ENCODE results near the gene FAM181B.

DNA sequence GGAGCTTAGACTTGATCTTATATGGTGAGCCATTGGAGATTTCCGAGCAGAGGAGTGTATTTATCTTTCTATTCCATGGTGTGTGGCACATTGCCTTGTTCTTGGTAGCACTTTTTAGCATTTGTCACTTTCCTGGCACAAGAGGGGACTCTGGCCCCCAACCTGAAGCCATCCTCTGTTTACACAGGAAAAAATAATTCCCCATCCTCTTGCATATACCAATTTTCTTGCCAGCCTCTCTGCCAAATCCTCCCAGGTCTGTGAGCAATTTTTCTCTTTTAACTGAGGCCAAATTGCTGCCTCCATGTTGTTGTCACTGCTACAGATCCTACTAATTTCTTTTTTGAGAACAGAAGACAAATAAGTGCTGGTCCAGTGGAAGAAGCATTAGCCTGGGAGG, 20.3 kb upstream of the FAM181B start:
- TF ChIP-seq POLR2AphosphoS5 (IDR thresholded peaks at IDR 0.05; ENCODE audit: insufficient read depth, low read depth, low read length) = no peak
- TF ChIP-seq, protein P1, sequence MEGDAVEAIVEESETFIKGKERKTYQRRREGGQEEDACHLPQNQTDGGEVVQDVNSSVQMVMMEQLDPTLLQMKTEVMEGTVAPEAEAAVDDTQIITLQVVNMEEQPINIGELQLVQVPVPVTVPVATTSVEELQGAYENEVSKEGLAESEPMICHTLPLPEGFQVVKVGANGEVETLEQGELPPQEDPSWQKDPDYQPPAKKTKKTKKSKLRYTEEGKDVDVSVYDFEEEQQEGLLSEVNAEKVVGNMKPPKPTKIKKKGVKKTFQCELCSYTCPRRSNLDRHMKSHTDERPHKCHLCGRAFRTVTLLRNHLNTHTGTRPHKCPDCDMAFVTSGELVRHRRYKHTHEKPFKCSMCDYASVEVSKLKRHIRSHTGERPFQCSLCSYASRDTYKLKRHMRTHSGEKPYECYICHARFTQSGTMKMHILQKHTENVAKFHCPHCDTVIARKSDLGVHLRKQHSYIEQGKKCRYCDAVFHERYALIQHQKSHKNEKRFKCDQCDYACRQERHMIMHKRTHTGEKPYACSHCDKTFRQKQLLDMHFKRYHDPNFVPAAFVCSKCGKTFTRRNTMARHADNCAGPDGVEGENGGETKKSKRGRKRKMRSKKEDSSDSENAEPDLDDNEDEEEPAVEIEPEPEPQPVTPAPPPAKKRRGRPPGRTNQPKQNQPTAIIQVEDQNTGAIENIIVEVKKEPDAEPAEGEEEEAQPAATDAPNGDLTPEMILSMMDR (IDR thresholded peaks at IDR 0.05; ENCODE audit: extremely low read depth in 1 of 2, insufficient read depth in 1 of 2, low read depth in 1 of 2, low read length in 2 of 2) = no peak
